Activated CD8-positive, alpha-beta T cell treated with anti-CD3 and anti-CD28 coated beads for 36 hours (primary cell): ENCODE data around the gene UGT1A8. TPM values are rescaled to one million over a fixed set of nuclear protein-coding genes. Genes with fewer than 3 reads are reported as not detected.
"Not testable (repeated sequence)": the region's sequence is repeated elsewhere in the genome, so short reads cannot be mapped to it uniquely, and the experiment has no call there.

Source experiments
- ATAC-seq: fragments of 200-7000 bp; cut with Tn5 transposase; one replicate; pipeline ENCODE4 v1.10.0; 2021; ENCODE audit warnings: mild to moderate bottlenecking, moderate library complexity
- CTCF ChIA-PET: fragments of 350-600 bp; sonication (Branson Sonifier 250); formaldehyde crosslinking; loops from one replicate; lab custom pipeline; 2021; ENCODE audit warnings: antibody characterized with exemption; lab: Charles Lee
- POLR2A ChIA-PET: fragments of 350-600 bp; sonication (Branson Sonifier 250); formaldehyde crosslinking; loops from one replicate; lab custom pipeline; 2021; ENCODE audit warnings: antibody characterized with exemption; lab: Charles Lee
- DNase-seq: peaks from one replicate; pipeline ENCODE4 v3.0.0-alpha.2; 2020
- H3K27ac Mint-ChIP-seq: one replicate; pipeline ENCODE4 v1.8.0; 2021; ENCODE audit warnings: mild to moderate bottlenecking, mixed read lengths
- H3K27me3 Mint-ChIP-seq: one replicate; pipeline ENCODE4 v1.8.0; 2021; ENCODE audit warnings: mixed read lengths
- H3K36me3 Mint-ChIP-seq: one replicate; pipeline ENCODE4 v1.8.0; 2021; ENCODE audit warnings: low read depth, mixed read lengths
- H3K4me1 Mint-ChIP-seq: one replicate; pipeline ENCODE4 v1.8.0; 2021; ENCODE audit warnings: low read depth, mixed read lengths
- H3K4me3 Mint-ChIP-seq: one replicate; pipeline ENCODE4 v1.8.0; 2021; ENCODE audit warnings: mild to moderate bottlenecking, moderate library complexity, mixed read lengths
- H3K9me3 Mint-ChIP-seq: one replicate; pipeline ENCODE4 v1.8.0; 2021; ENCODE audit warnings: mixed read lengths
- intact Hi-C: fragments of 100-400 bp; cut with micrococcal nuclease; formaldehyde crosslinking; loops from one replicate; pipeline ENCODE4 v1.10.0; 2022
- total RNA-seq, 2 experiments: library from RNA; stranded (reverse); gene quantifications; one replicate each; pipeline ENCODE4 v1.2.3, GENCODE V29; 2021
- TF ChIP-seq, protein P1 (sequence below): fragments of 200-600 bp; IDR thresholded peaks from one replicate; pipeline ENCODE4 v1.8.0; 2022; ENCODE audit warnings: antibody characterized with exemption, mild to moderate bottlenecking

Gene UGT1A8
- total RNA-seq: not detected

DNA sequence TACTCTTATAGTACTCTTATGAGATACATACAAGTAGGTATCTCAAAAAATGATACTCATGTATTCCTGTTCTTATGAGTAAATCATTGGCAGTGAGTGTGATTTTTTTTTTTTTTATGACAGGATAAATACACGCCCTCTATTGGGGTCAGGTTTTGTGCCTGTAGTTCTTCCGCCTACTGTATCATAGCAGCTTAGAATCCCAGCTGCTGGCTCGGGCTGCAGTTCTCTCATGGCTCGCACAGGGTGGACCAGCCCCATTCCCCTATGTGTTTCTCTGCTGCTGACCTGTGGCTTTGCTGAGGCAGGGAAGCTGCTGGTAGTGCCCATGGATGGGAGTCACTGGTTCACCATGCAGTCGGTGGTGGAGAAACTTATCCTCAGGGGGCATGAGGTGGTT, at the start of gene UGT1A8:
Gene UGT1A8, plus strand, starts transcription at position 158 of the 400 bp plus-strand sequence. Its CDS starts 75 bp downstream, at position 233.
- H3K4me3 Mint-ChIP-seq, H3K9me3 Mint-ChIP-seq, H3K4me1 Mint-ChIP-seq, H3K36me3 Mint-ChIP-seq, POLR2A ChIA-PET, H3K27ac Mint-ChIP-seq, ATAC-seq, DNase-seq, intact Hi-C loops, CTCF ChIA-PET: not testable (repeated sequence)
- peaks cover 28% of the 10 kb centered on the region for H3K27me3 Mint-ChIP-seq

DNA sequence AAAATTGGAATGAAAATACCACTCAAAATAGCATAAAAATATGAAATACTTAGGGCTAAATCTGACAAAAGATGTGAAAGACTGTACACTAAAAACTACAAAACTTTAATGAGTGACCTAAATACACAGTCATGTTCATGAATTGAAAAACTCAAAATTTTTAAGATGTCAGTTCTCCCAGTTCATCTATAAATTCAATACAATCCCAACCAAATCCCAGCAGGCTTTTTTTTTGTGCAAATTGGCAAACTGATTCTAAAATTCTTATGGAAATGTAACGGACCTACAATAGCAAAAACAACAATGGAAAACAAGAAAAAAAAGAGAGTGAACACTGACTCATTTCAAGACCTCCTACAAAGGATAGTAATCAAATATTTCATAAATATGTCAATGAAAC, 46.4 kb upstream of the UGT1A8 start:
- H3K27ac Mint-ChIP-seq: no peak overlapping the region
- ATAC-seq (no peak), DNase-seq (no peak)
- no peaks in the 10 kb centered on the region for H3K36me3 Mint-ChIP-seq
- no peaks in the 10 kb centered on the region for H3K9me3 Mint-ChIP-seq
- TF ChIP-seq, protein P1, sequence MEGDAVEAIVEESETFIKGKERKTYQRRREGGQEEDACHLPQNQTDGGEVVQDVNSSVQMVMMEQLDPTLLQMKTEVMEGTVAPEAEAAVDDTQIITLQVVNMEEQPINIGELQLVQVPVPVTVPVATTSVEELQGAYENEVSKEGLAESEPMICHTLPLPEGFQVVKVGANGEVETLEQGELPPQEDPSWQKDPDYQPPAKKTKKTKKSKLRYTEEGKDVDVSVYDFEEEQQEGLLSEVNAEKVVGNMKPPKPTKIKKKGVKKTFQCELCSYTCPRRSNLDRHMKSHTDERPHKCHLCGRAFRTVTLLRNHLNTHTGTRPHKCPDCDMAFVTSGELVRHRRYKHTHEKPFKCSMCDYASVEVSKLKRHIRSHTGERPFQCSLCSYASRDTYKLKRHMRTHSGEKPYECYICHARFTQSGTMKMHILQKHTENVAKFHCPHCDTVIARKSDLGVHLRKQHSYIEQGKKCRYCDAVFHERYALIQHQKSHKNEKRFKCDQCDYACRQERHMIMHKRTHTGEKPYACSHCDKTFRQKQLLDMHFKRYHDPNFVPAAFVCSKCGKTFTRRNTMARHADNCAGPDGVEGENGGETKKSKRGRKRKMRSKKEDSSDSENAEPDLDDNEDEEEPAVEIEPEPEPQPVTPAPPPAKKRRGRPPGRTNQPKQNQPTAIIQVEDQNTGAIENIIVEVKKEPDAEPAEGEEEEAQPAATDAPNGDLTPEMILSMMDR: no peak
- no peak overlapping the region for H3K4me3 Mint-ChIP-seq
- intact Hi-C loops: no loop called here
- H3K27me3 Mint-ChIP-seq: no peaks in the 10 kb centered on the region
- no peaks in the 10 kb centered on the region for H3K4me1 Mint-ChIP-seq
- ChIA-PET POLR2A (no interaction called here), CTCF (no interaction called here)

DNA sequence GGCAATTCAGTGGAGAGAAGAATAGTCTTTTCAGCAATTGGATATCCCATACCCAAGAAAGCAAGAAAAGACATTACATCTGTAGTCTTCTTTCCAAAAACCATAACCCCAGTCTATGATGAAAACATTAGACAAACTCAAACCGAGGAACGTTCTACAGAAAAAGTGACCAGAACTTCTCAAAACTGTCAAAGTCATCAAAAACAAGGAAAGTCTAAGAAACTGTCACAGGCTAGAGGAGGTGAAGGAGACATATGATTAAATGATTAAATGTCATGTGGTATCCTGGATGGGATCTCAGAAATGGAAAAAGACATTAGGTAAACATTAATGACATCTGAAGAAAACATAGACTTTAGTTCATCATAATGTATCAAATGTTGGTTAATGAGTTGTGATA, 46.0 kb upstream of the UGT1A8 start:
- H3K36me3 Mint-ChIP-seq: no peaks in the 10 kb centered on the region
- ChIA-PET POLR2A (no interaction called here), CTCF (no interaction called here)
- intact Hi-C loops: no loop called here
- no peaks in the 10 kb centered on the region for H3K9me3 Mint-ChIP-seq
- H3K27ac Mint-ChIP-seq: no peak overlapping the region
- TF ChIP-seq, protein P1: no peak
- no peaks in the 10 kb centered on the region for H3K4me1 Mint-ChIP-seq
- H3K4me3 Mint-ChIP-seq: no peak overlapping the region
- no peaks in the 10 kb centered on the region for H3K27me3 Mint-ChIP-seq
- no peak for ATAC-seq
- no peak for DNase-seq

DNA sequence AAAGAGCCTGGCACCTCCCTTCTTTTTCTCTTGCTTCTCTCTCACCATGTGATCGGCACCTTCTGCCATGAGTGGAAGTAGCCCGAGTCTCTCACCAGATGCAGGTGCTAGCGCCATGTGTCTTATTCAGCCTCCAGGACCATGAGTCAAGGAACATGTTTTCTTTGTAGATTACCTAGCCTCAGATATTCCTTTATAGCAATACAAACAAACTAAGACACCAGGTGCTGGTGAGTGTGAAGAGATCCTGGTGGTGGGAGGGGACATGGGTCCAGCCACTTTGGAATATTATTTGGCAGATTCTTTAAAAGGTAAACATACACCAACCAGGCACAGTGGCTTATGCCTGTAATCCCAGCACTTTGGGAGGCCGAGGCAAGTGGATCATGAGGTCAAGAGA, 45.0 kb upstream of the UGT1A8 start:
- ATAC-seq (no peak), DNase-seq (no peak)
- Mint-ChIP-seq H3K27me3 (no peaks in the 10 kb centered on the region), H3K36me3 (no peaks in the 10 kb centered on the region), H3K4me1 (no peaks in the 10 kb centered on the region), H3K27ac (no peak overlapping the region), H3K4me3 (no peak overlapping the region), H3K9me3 (no peaks in the 10 kb centered on the region)
- CTCF ChIA-PET: no interaction called here
- POLR2A ChIA-PET: no interaction called here
- TF ChIP-seq, protein P1: no peak
- intact Hi-C loops: no loop called here

DNA sequence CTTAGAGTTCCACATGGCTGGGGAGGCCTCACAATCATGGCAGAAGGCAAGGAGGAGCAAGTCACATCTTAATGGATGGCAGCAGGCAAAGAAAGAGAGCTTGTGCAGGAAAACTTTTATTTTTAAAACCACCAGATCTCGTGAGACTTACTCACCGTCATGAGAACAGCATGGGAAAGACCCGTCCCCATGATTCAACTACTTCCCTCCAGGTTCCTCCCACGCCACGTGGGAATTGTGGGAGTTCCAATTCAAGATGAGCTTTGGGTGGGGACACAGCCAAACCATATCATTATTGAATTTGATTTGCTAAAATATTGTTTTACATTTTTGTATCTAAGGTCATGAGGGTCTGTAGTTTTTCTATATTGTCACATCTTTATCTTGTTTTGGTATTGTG, 40.1 kb upstream of the UGT1A8 start:
- H3K4me3 Mint-ChIP-seq, intact Hi-C loops, H3K27ac Mint-ChIP-seq, POLR2A ChIA-PET, H3K4me1 Mint-ChIP-seq, ATAC-seq, H3K36me3 Mint-ChIP-seq, H3K9me3 Mint-ChIP-seq, DNase-seq, CTCF ChIA-PET, H3K27me3 Mint-ChIP-seq: not testable (repeated sequence)

DNA sequence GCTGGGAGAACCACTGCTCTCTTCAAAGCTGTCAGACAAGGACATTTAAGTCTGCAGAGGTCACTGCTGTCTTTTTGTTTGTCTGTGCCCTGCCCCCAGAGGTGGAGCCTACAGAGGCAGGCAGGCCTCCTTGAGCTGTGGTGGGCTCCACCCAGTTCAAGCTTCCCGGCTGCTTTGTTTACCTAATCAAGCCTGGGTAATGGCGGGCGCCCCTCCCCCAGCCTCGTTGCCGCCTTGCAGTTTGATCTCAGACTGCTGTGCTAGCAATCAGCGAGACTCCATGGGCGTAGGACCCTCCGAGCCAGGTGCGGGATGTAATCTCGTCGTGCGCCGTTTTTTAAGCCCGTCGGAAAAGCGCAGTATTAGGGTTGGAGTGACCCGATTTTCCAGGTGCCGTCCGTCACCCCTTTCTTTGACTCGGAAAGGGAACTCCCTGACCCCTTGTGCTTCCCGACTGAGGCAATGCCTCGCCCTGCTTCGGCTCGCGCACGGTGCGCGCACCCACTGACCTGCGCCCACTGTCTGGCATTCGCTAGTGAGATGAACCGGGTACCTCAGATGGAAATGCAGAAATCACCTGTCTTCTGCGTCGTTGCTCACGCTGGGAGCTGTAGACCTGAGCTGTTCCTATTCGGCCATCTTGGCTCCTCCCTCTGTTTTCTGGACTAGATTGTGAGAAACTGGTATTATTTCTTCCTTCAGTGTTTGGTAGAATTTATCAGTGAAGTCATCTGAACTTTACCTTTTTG, 34.0 kb upstream of the UGT1A8 start:
- POLR2A ChIA-PET, DNase-seq, intact Hi-C loops, H3K9me3 Mint-ChIP-seq, ATAC-seq, H3K4me1 Mint-ChIP-seq, CTCF ChIA-PET, H3K27ac Mint-ChIP-seq, H3K36me3 Mint-ChIP-seq, H3K4me3 Mint-ChIP-seq: not testable (repeated sequence)
- peaks cover 15% of the 10 kb centered on the region for H3K27me3 Mint-ChIP-seq
